ENCODE data around the gene AKAP6. TPM values are rescaled to one million over a fixed set of nuclear protein-coding genes. Genes with fewer than 3 reads are reported as not detected.
"Not testable (repeated sequence)": the region's sequence is repeated elsewhere in the genome, so short reads cannot be mapped to it uniquely, and the experiment has no call there.

AKAP6 gene
- polyA plus RNA-seq, 2 donors, result 1.5 to 1.6 TPM

DNA sequence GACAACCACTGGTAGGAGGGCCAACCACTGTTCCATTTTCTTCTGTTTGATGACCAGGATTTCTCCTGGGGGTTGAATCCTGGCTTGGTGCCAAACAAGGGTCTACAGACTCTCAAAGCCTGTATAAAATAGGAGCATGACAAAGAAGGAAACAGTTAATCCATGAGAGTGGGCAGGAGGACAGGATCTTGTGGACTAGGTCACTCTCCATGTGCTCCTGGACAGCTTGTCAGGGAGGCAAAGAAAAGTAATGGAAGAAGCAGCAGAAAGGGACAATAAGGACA, 243.7 kb downstream of the AKAP6 start:
- Histone ChIP-seq H3K27me3 (ENCODE audit: control insufficient read depth in 1 of 2, insufficient read depth in 2 of 2, low read length in 2 of 2) (no peaks in the 10 kb centered on the region), H3K36me3 (ENCODE audit: control insufficient read depth in 2 of 2, insufficient read depth in 2 of 2, low read length in 1 of 2) (no peaks in the 10 kb centered on the region), H3K9me3 (ENCODE audit: control insufficient read depth in 2 of 2, insufficient read depth in 1 of 2, low read depth in 1 of 2, low read length in 1 of 2) (no peaks in the 10 kb centered on the region), H3K4me3 (ENCODE audit: low read depth in 1 of 2, low read length in 2 of 2) (no peak overlapping the region), H3K27ac (ENCODE audit: low read depth in 2 of 2, low read length in 1 of 2) (no peak overlapping the region), H3K4me1 (ENCODE audit: control insufficient read depth in 2 of 2, insufficient read depth in 2 of 2, low read length in 1 of 2) (no peaks in the 10 kb centered on the region)

DNA sequence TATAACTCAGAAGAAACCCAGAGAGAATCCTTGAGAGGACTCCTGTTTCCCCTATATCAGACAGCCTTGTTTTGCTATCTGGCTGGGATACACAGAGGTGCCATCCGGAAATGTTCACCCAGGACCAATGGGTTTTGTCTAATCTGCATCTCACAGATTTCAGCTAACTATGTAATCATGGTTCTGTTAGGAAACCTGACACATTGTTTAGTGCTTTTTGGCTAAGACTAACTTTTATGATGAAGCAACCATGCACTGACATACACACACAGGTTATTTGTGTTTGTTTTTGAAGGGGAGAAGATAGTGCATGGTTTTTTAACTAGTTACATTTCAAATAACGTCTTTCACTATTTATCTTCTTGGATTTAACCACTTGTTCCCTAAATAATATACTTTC, 245.2 kb downstream of the AKAP6 start:
- Histone ChIP-seq H3K36me3 (ENCODE audit: control insufficient read depth in 2 of 2, insufficient read depth in 2 of 2, low read length in 1 of 2) (no peaks in the 10 kb centered on the region), H3K4me1 (ENCODE audit: control insufficient read depth in 2 of 2, insufficient read depth in 2 of 2, low read length in 1 of 2) (no peaks in the 10 kb centered on the region), H3K27me3 (ENCODE audit: control insufficient read depth in 1 of 2, insufficient read depth in 2 of 2, low read length in 2 of 2) (no peaks in the 10 kb centered on the region), H3K27ac (ENCODE audit: low read depth in 2 of 2, low read length in 1 of 2) (no peak overlapping the region), H3K9me3 (ENCODE audit: control insufficient read depth in 2 of 2, insufficient read depth in 1 of 2, low read depth in 1 of 2, low read length in 1 of 2) (no peaks in the 10 kb centered on the region), H3K4me3 (ENCODE audit: low read depth in 1 of 2, low read length in 2 of 2) (no peak overlapping the region)
- WGBS, 2 donors, result 65 to 78% methylated on average over 2 of the region's 2 CpGs

DNA sequence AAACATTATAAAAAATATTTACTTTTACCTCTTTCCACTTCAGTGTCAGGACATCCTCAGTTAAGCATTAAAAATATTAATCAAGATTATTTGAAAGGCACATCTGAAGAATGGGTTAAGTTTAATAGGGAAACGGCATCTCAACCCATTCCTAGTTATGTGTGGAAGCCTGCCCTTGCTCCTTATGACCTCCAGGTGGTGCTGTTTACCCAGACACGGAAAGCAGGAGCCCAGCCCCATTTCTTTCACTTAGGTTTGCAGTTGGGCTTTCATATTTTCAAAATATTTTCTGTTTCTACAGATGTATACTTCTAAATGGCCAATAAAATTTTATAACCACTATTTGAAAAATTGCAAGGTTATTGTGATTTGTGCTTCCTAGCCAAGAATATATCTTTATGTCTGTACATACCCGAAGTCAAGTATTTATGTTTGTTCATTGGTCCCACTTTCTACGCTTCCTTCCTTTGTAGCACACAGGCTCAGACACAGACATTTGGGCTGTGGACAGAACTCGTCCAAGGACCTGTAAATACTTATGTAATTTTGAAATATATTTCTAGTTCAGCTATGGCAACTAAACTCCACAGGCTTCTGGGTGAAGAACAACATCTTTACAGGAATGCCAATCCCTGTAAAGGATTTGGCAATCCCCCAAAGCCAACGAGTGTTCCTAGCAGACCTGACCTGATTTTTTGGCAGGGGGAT, 247.1 kb downstream of the AKAP6 start:
- 21 to 23% methylated on average over 6 of the region's 6 CpGs for WGBS, 2 donors
- H3K27me3 ChIP-seq (ENCODE audit: control insufficient read depth in 1 of 2, insufficient read depth in 2 of 2, low read length in 2 of 2), result no peaks in the 10 kb centered on the region
- H3K4me1 ChIP-seq (ENCODE audit: control insufficient read depth in 2 of 2, insufficient read depth in 2 of 2, low read length in 1 of 2), result no peaks in the 10 kb centered on the region
- no peaks in the 10 kb centered on the region for H3K9me3 ChIP-seq (ENCODE audit: control insufficient read depth in 2 of 2, insufficient read depth in 1 of 2, low read depth in 1 of 2, low read length in 1 of 2)
- no peak overlapping the region for H3K4me3 ChIP-seq (ENCODE audit: low read depth in 1 of 2, low read length in 2 of 2)
- H3K36me3 ChIP-seq (ENCODE audit: control insufficient read depth in 2 of 2, insufficient read depth in 2 of 2, low read length in 1 of 2), result no peaks in the 10 kb centered on the region
- no peak overlapping the region for H3K27ac ChIP-seq (ENCODE audit: low read depth in 2 of 2, low read length in 1 of 2)

DNA sequence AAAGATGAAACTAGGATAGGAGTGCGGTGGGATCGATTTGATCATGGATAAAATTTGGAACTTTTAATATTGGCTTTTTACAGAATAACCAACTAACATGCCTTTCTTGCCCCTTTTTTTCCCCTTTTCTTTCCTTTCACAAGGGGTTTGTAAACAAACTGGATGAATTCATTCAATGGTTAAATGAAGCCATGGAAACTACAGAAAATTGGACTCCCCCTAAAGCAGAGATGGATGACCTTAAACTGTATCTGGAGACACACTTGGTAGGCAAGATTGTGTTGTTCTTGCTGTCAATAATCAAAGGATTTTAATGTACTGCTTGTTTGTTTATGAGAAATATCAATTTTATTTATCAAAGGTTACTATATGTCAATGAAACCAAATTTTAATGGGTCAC, 247.9 kb downstream of the AKAP6 start:
- 86 to 87% methylated on average over 2 of the region's 2 CpGs for WGBS, 2 donors
- H3K36me3 ChIP-seq (ENCODE audit: control insufficient read depth in 2 of 2, insufficient read depth in 2 of 2, low read length in 1 of 2), result no peaks in the 10 kb centered on the region
- no peak overlapping the region for H3K4me3 ChIP-seq (ENCODE audit: low read depth in 1 of 2, low read length in 2 of 2)
- no peaks in the 10 kb centered on the region for H3K4me1 ChIP-seq (ENCODE audit: control insufficient read depth in 2 of 2, insufficient read depth in 2 of 2, low read length in 1 of 2)
- no peak overlapping the region for H3K27ac ChIP-seq (ENCODE audit: low read depth in 2 of 2, low read length in 1 of 2)
- H3K9me3 ChIP-seq (ENCODE audit: control insufficient read depth in 2 of 2, insufficient read depth in 1 of 2, low read depth in 1 of 2, low read length in 1 of 2), result no peaks in the 10 kb centered on the region
- no peaks in the 10 kb centered on the region for H3K27me3 ChIP-seq (ENCODE audit: control insufficient read depth in 1 of 2, insufficient read depth in 2 of 2, low read length in 2 of 2)

DNA sequence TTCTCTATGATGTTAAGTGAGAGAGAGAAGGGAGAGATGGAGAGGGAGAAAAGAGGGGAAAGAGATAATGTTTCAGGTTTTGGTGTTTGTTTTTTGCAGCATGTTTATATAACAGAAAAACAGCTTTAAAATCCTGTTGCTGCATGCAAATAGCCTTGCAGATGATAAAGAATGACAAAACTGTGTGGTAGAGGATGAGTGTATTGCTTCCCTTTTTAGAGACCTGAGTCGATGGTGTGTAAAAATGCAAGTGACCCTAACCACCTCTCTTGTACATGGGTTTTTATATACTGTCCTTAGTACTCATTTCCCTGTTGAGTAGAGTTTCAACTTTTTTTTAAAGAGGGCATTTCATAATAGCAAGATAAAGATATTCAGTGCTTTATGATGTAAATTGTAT, 249.1 kb downstream of the AKAP6 start:
- 67 to 79% methylated on average over 1 of the region's 1 CpG for WGBS, 2 donors
- Histone ChIP-seq H3K9me3 (ENCODE audit: control insufficient read depth in 2 of 2, insufficient read depth in 1 of 2, low read depth in 1 of 2, low read length in 1 of 2) (no peaks in the 10 kb centered on the region), H3K36me3 (ENCODE audit: control insufficient read depth in 2 of 2, insufficient read depth in 2 of 2, low read length in 1 of 2) (no peaks in the 10 kb centered on the region), H3K27ac (ENCODE audit: low read depth in 2 of 2, low read length in 1 of 2) (no peak overlapping the region), H3K4me1 (ENCODE audit: control insufficient read depth in 2 of 2, insufficient read depth in 2 of 2, low read length in 1 of 2) (no peaks in the 10 kb centered on the region), H3K27me3 (ENCODE audit: control insufficient read depth in 1 of 2, insufficient read depth in 2 of 2, low read length in 2 of 2) (no peaks in the 10 kb centered on the region), H3K4me3 (ENCODE audit: low read depth in 1 of 2, low read length in 2 of 2) (no peak overlapping the region)

DNA sequence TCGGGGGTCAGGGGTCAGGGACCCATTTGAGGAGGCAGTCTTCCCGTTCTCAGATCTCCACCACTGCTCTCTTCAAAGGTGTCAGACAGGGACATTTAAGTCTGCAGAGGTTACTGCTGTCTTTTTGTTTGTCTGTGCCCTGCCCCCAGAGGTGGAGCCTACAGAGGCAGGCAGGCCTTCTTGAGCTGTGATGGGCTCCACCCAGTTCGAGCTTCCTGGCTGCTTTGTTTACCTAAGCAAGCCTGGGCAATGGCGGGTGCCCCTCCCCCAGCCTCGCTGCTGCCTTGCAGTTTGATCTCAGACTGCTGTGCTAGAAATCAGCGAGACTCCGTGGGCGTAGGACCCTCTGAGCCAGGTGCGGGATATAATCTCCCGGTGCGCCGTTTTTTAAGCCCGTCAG, 254.3 kb downstream of the AKAP6 start:
- H3K27ac ChIP-seq (ENCODE audit: low read depth in 2 of 2, low read length in 1 of 2); H3K4me3 ChIP-seq (ENCODE audit: low read depth in 1 of 2, low read length in 2 of 2); H3K27me3 ChIP-seq (ENCODE audit: control insufficient read depth in 1 of 2, insufficient read depth in 2 of 2, low read length in 2 of 2); H3K36me3 ChIP-seq (ENCODE audit: control insufficient read depth in 2 of 2, insufficient read depth in 2 of 2, low read length in 1 of 2); H3K9me3 ChIP-seq (ENCODE audit: control insufficient read depth in 2 of 2, insufficient read depth in 1 of 2, low read depth in 1 of 2, low read length in 1 of 2); H3K4me1 ChIP-seq (ENCODE audit: control insufficient read depth in 2 of 2, insufficient read depth in 2 of 2, low read length in 1 of 2): not testable (repeated sequence)
- whole genome bisulfite sequencing, 2 donors, result 85 to 93% methylated on average over 12 of the region's 13 CpGs

DNA sequence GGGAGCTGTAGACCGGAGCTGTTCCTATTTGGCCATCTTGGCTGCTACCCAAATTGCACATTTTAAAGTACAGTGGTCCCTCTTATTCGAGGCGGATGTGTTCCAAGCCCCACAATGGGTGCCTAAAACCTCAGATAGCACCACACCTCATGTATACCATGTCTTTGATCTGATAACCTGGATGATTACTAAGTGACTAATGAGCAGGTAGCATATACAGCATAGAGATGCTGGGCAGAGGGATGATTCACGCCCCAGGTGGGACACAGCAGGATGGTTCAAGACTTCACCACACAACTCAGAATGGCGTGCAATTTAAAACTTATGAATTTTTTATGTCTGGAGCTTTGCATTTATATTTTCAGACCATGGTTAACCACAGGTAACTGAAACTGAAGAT, 255.0 kb downstream of the AKAP6 start:
- H3K27me3 ChIP-seq (ENCODE audit: control insufficient read depth in 1 of 2, insufficient read depth in 2 of 2, low read length in 2 of 2), result no peaks in the 10 kb centered on the region
- 93 to 97% methylated on average over 5 of the region's 5 CpGs for WGBS, 2 donors
- no peaks in the 10 kb centered on the region for H3K36me3 ChIP-seq (ENCODE audit: control insufficient read depth in 2 of 2, insufficient read depth in 2 of 2, low read length in 1 of 2)
- no peak overlapping the region for H3K4me3 ChIP-seq (ENCODE audit: low read depth in 1 of 2, low read length in 2 of 2)
- no peak overlapping the region for H3K27ac ChIP-seq (ENCODE audit: low read depth in 2 of 2, low read length in 1 of 2)
- H3K9me3 ChIP-seq (ENCODE audit: control insufficient read depth in 2 of 2, insufficient read depth in 1 of 2, low read depth in 1 of 2, low read length in 1 of 2), result no peaks in the 10 kb centered on the region
- no peaks in the 10 kb centered on the region for H3K4me1 ChIP-seq (ENCODE audit: control insufficient read depth in 2 of 2, insufficient read depth in 2 of 2, low read length in 1 of 2)

DNA sequence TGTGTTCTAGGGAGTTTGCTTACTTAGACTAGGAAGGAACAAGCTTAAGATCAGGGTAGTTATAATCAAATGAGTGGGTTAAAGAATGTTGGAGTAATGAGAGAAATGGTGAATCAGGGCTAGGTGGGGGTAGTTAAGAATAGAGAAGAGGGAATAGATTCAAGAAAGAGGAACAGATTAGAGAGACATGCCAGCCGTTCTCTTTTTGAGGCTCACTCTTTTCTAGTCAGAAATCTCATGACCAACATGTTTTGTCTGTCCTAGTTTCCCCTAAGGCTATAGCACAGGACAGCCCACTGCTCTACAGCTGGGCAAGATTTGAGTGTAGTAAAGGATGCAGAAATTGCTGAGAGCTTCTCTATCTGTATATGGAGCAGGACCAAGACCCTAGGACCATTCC, 258.4 kb downstream of the AKAP6 start:
- no peak overlapping the region for H3K4me3 ChIP-seq (ENCODE audit: low read depth in 1 of 2, low read length in 2 of 2)
- 68% methylated on average over 1 of the region's 1 CpG for WGBS, 2 donors
- H3K27ac ChIP-seq (ENCODE audit: low read depth in 2 of 2, low read length in 1 of 2), result no peak overlapping the region
- no peaks in the 10 kb centered on the region for H3K27me3 ChIP-seq (ENCODE audit: control insufficient read depth in 1 of 2, insufficient read depth in 2 of 2, low read length in 2 of 2)
- H3K36me3 ChIP-seq (ENCODE audit: control insufficient read depth in 2 of 2, insufficient read depth in 2 of 2, low read length in 1 of 2), result no peaks in the 10 kb centered on the region
- H3K4me1 ChIP-seq (ENCODE audit: control insufficient read depth in 2 of 2, insufficient read depth in 2 of 2, low read length in 1 of 2), result no peaks in the 10 kb centered on the region
- H3K9me3 ChIP-seq (ENCODE audit: control insufficient read depth in 2 of 2, insufficient read depth in 1 of 2, low read depth in 1 of 2, low read length in 1 of 2), result no peaks in the 10 kb centered on the region

DNA sequence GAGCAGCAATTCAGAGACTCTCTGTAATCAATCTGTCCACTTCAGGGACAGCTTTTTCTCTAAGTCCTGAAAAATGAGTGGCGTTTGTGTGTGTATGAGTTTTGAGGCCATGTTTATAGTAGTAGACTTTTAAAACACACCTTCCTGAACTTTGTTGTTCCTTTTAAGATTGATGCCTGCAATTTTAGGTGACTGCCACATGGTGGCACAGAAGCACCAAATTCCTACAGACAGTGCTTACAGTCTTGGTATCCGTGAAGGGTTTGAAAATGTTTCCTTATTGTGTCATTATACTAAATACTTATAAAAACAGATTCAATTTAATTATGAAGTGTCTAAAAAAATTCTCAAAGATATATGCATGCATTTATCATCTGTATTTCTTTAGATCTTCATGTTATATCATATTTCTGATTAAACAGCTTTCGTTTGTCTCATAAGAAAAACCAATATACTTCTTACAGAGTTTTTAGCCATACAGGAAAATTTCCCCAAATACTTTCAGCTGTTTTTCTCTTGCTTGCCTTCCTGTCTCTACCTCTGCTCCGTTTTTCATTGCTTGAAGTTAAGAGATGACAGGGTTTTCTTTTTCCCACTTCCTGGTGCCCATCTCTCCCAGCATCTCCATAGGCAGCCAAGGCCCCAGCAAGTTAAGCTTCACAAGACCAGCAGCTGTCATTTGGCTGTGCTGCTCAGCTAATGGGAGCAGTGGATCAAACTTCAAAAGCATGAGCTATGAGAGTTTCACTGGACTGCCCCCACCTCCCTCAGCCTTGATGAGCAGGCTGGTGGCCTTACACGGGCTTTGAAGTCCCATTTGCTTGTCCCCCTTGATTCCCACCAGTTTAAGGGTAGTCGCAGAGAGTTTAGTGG, 259.6 kb downstream of the AKAP6 start:
- 67 to 74% methylated on average over 6 of the region's 6 CpGs for WGBS, 2 donors

DNA sequence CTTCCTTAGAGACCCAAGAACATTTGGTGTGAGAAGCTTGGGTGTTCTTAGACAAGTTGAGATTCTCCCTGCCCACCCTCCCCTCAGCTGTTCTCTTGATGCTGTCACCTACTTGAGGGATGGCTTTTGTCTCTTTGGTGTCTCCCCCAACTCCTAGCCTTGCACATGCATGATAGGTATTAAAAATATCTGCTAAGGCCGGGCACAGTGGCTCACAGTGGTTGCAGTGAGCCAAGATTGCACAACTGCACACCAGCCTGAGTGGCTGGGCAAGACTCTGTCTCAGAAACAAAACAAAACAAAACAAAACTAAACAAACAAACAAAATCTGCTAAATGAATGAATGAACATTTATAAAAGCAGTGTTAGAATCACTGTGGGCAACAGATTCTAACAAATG, 261.1 kb downstream of the AKAP6 start:
- WGBS, 2 donors, result 60 to 63% methylated on average over 1 of the region's 1 CpG
- no peak overlapping the region for H3K27ac ChIP-seq (ENCODE audit: low read depth in 2 of 2, low read length in 1 of 2)
- no peaks in the 10 kb centered on the region for H3K9me3 ChIP-seq (ENCODE audit: control insufficient read depth in 2 of 2, insufficient read depth in 1 of 2, low read depth in 1 of 2, low read length in 1 of 2)
- H3K4me3 ChIP-seq (ENCODE audit: low read depth in 1 of 2, low read length in 2 of 2), result no peak overlapping the region
- H3K36me3 ChIP-seq (ENCODE audit: control insufficient read depth in 2 of 2, insufficient read depth in 2 of 2, low read length in 1 of 2), result no peaks in the 10 kb centered on the region
- no peaks in the 10 kb centered on the region for H3K27me3 ChIP-seq (ENCODE audit: control insufficient read depth in 1 of 2, insufficient read depth in 2 of 2, low read length in 2 of 2)
- H3K4me1 ChIP-seq (ENCODE audit: control insufficient read depth in 2 of 2, insufficient read depth in 2 of 2, low read length in 1 of 2), result no peaks in the 10 kb centered on the region

More for the DNA sequence above, 259.6 kb downstream of the AKAP6 start:
- no peaks in the 10 kb centered on the region for H3K9me3 ChIP-seq (ENCODE audit: control insufficient read depth in 2 of 2, insufficient read depth in 1 of 2, low read depth in 1 of 2, low read length in 1 of 2)
- H3K4me3 ChIP-seq (ENCODE audit: low read depth in 1 of 2, low read length in 2 of 2), result no peak overlapping the region
- H3K27me3 ChIP-seq (ENCODE audit: control insufficient read depth in 1 of 2, insufficient read depth in 2 of 2, low read length in 2 of 2), result no peaks in the 10 kb centered on the region
- no peaks in the 10 kb centered on the region for H3K36me3 ChIP-seq (ENCODE audit: control insufficient read depth in 2 of 2, insufficient read depth in 2 of 2, low read length in 1 of 2)
- H3K27ac ChIP-seq (ENCODE audit: low read depth in 2 of 2, low read length in 1 of 2), result no peak overlapping the region
- H3K4me1 ChIP-seq (ENCODE audit: control insufficient read depth in 2 of 2, insufficient read depth in 2 of 2, low read length in 1 of 2), result no peaks in the 10 kb centered on the region

Measured in esophagus (tissue), 2 donors.